Measurements from ENCODE around the gene SRP54. TPM values are rescaled to one million over a fixed set of nuclear protein-coding genes. Genes with fewer than 3 reads are reported as not detected.

Gene SRP54
- polyA plus RNA-seq, 3 donors = 24.9 to 33.6 (median 25.4) TPM

DNA sequence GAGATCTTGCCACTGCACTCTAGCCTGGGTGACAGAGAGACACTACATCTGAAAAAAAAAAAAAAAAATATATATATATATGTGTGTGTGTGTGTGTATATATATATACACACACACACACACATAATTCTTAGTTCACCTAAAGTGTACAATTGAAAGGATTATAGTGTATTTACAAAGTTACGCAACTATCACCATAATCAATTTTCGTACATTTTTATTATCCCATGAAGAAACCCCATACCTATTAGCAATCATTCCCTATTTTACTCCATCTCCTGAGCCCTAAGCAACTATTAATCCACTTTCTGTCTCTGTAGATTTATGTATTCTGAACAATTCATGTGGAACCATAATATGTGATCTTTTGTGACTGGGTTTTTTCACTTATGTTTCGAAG, 4.4 kb downstream of the SRP54 start:
- Mint-ChIP-seq H3K27ac (no peak overlapping the region), H3K27me3 (ENCODE audit: low read depth in 3 of 3) (no peaks in the 10 kb centered on the region), H3K4me1 (peaks cover 12% of the 10 kb centered on the region), H3K36me3 (peaks cover 5 to 14% of the 10 kb centered on the region in 2 donors), H3K9me3 (peaks cover 0 to 2% (median 0%) of the 10 kb centered on the region in 7 donors), H3K4me3 (no peak overlapping the region)
- no peaks in the 10 kb centered on the region for H3K36me3 ChIP-seq (replicated peaks in 1 of 2; ENCODE audit: control insufficient read depth in 1 of 2, insufficient read depth in 2 of 2, low read length in 2 of 2)
- H3K27me3 ChIP-seq (ENCODE audit: control insufficient read depth in 2 of 2, insufficient read depth in 2 of 2, low read length in 2 of 2) = no peaks in the 10 kb centered on the region
- intact Hi-C loops (cut with micrococcal nuclease) = loop anchor here (10.0 kb wide), 3 partner anchors 58 to 428 kb away; partner anchors contain the start of gene FAM177A1 (in 1 of the 2)
- H3K4me2 ChIP-seq (replicated peaks; ENCODE audit: extremely low read depth, low read length, poor library complexity, severe bottlenecking) = no peak overlapping the region
- peaks cover 90% of the 10 kb centered on the region for H3K79me2 ChIP-seq (ENCODE audit: insufficient read depth, low read length)
- WGBS (ENCODE audit: insufficient coverage) = no CpG with 5 or more reads among the region's 3 CpGs
- no peak overlapping the region for H3K9ac ChIP-seq (ENCODE audit: insufficient read depth, low read length, poor library complexity, severe bottlenecking)
- H3K27ac ChIP-seq (ENCODE audit: low read depth in 1 of 2, low read length in 2 of 2) = no peak overlapping the region
- no peak overlapping the region for H2AFZ ChIP-seq (ENCODE audit: insufficient read depth, low read depth, low read length, poor library complexity, severe bottlenecking)
- H4K20me1 ChIP-seq (ENCODE audit: insufficient read depth, low read length) = peaks cover 46% of the 10 kb centered on the region
- no peaks in the 10 kb centered on the region for H3K9me3 ChIP-seq (replicated peaks in 1 of 2; ENCODE audit: control insufficient read depth in 1 of 2, insufficient read depth in 1 of 2, low read length in 2 of 2)
- TF ChIP-seq, protein P1, sequence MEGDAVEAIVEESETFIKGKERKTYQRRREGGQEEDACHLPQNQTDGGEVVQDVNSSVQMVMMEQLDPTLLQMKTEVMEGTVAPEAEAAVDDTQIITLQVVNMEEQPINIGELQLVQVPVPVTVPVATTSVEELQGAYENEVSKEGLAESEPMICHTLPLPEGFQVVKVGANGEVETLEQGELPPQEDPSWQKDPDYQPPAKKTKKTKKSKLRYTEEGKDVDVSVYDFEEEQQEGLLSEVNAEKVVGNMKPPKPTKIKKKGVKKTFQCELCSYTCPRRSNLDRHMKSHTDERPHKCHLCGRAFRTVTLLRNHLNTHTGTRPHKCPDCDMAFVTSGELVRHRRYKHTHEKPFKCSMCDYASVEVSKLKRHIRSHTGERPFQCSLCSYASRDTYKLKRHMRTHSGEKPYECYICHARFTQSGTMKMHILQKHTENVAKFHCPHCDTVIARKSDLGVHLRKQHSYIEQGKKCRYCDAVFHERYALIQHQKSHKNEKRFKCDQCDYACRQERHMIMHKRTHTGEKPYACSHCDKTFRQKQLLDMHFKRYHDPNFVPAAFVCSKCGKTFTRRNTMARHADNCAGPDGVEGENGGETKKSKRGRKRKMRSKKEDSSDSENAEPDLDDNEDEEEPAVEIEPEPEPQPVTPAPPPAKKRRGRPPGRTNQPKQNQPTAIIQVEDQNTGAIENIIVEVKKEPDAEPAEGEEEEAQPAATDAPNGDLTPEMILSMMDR (IDR thresholded peaks at IDR 0.05) = no peak
- H3K4me3 ChIP-seq (replicated peaks in 1 of 3; ENCODE audit: low read depth in 2 of 3, low read length in 3 of 3) = no peak overlapping the region
- peaks cover 16 to 26% of the 10 kb centered on the region in 2 donors for H3K4me1 ChIP-seq (ENCODE audit: control insufficient read depth in 1 of 2, insufficient read depth in 2 of 2, low read length in 2 of 2)
- DNase-seq = no peak

DNA sequence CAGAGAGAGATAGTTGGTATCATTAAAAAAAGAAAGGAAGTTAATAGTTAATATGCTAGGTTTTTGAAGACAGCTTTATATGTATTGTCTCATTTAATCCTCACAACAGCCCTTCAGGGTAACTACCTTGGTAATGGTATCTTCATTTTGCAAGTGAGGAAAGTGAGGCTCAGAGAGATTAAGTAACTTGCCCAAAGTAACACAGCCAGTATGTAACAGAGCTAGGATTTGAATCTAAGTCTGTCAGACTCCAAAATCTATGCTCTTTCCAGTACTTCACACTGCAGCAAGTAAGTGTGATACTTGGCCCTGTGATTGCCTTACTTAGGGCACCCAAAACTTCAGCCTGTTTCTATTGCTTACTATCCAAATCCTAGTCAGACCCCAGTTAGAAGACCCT, 7.0 kb downstream of the SRP54 start:
- TF ChIP-seq, protein P1 (IDR thresholded peaks at IDR 0.05) = no peak
- peak overlapping the region in 3 of 7 donors; percentile 26 to 77 (median 61) for H3K27ac Mint-ChIP-seq
- no peak overlapping the region for H3K4me3 Mint-ChIP-seq
- H3K9ac ChIP-seq (ENCODE audit: insufficient read depth, low read length, poor library complexity, severe bottlenecking) = no peak overlapping the region
- peaks cover under 1 to 13% of the 10 kb centered on the region in 2 donors for H3K36me3 Mint-ChIP-seq
- no peak for DNase-seq
- no peaks in the 10 kb centered on the region for H3K36me3 ChIP-seq (replicated peaks in 1 of 2; ENCODE audit: control insufficient read depth in 1 of 2, insufficient read depth in 2 of 2, low read length in 2 of 2)
- H3K9me3 Mint-ChIP-seq = peaks cover 0 to 2% (median 0%) of the 10 kb centered on the region in 7 donors
- no peaks in the 10 kb centered on the region for H3K27me3 ChIP-seq (ENCODE audit: control insufficient read depth in 2 of 2, insufficient read depth in 2 of 2, low read length in 2 of 2)
- no peak overlapping the region for H3K4me3 ChIP-seq (replicated peaks in 1 of 3; ENCODE audit: low read depth in 2 of 3, low read length in 3 of 3)
- H3K27ac ChIP-seq (ENCODE audit: low read depth in 1 of 2, low read length in 2 of 2) = peak overlapping the region in 1 of 2 donors; percentile 28
- peaks cover 63% of the 10 kb centered on the region for H4K20me1 ChIP-seq (ENCODE audit: insufficient read depth, low read length)
- no peaks in the 10 kb centered on the region for H3K27me3 Mint-ChIP-seq (ENCODE audit: low read depth in 3 of 3)
- H3K4me1 ChIP-seq (ENCODE audit: control insufficient read depth in 1 of 2, insufficient read depth in 2 of 2, low read length in 2 of 2) = peaks cover 1 to 9% of the 10 kb centered on the region in 2 donors
- H3K9me3 ChIP-seq (replicated peaks in 1 of 2; ENCODE audit: control insufficient read depth in 1 of 2, insufficient read depth in 1 of 2, low read length in 2 of 2) = no peaks in the 10 kb centered on the region
- H2AFZ ChIP-seq (ENCODE audit: insufficient read depth, low read depth, low read length, poor library complexity, severe bottlenecking) = no peak overlapping the region
- no peak overlapping the region for H3K4me2 ChIP-seq (replicated peaks; ENCODE audit: extremely low read depth, low read length, poor library complexity, severe bottlenecking)
- intact Hi-C loops (cut with micrococcal nuclease) = loop anchor here (10.0 kb wide), 3 partner anchors 55 to 425 kb away; partner anchors contain the start of gene FAM177A1 (in 1 of the 2)
- H3K79me2 ChIP-seq (ENCODE audit: insufficient read depth, low read length) = peaks cover 95% of the 10 kb centered on the region
- peaks cover 12% of the 10 kb centered on the region for H3K4me1 Mint-ChIP-seq
